HepG2 (cell line): ENCODE data around the gene CMTM2. TPM values are rescaled to one million over a fixed set of nuclear protein-coding genes. Genes with fewer than 3 reads are reported as not detected.

Experiments used
- CBX1 ChIP-seq: IDR thresholded peaks from one replicate; pipeline ENCODE4 v1.6.1; 2016; ENCODE audit warnings: antibody characterized with exemption, low read depth
- CHD4 ChIP-seq: fragments of 200-600 bp; sonication (generic); IDR thresholded peaks from 2 replicates; pipeline ENCODE4 v1.7.0; 2017; ENCODE audit warnings: mild to moderate bottlenecking, low read length, borderline replicate concordance
- ELF1 ChIP-seq: sonication (generic); formaldehyde crosslinking; IDR thresholded peaks from 2 replicates; pipeline ENCODE4 v1.4.0; 2020; ENCODE audit warnings: missing genetic modification reagents
- HDAC1 ChIP-seq: sonication (generic); formaldehyde crosslinking; IDR thresholded peaks from 2 replicates; pipeline ENCODE4 v1.5.1; 2020; ENCODE audit warnings: mild to moderate bottlenecking, missing genetic modification reagents
- NR1H2 ChIP-seq: sonication (generic); formaldehyde crosslinking; IDR thresholded peaks from 2 replicates; pipeline ENCODE4 v1.8.1; 2022; ENCODE audit warnings: low read depth, missing genetic modification reagents, borderline replicate concordance
- SALL1 ChIP-seq: sonication (generic); formaldehyde crosslinking; IDR thresholded peaks from 2 replicates; pipeline ENCODE4 v1.8.0; 2022; ENCODE audit warnings: mild to moderate bottlenecking, missing genetic modification reagents
- ZNF343 ChIP-seq: sonication (generic); formaldehyde crosslinking; IDR thresholded peaks from 2 replicates; pipeline ENCODE4 v1.4.0; 2020; ENCODE audit warnings: mild to moderate bottlenecking, missing genetic modification reagents
- ZNF768 ChIP-seq: sonication (generic); formaldehyde crosslinking; IDR thresholded peaks from 2 replicates; pipeline ENCODE4 v1.4.0; 2020; ENCODE audit warnings: missing genetic modification reagents
- ZSCAN21 ChIP-seq: sonication (generic); formaldehyde crosslinking; IDR thresholded peaks from 2 replicates; pipeline ENCODE4 v1.8.0; 2022; ENCODE audit warnings: mild to moderate bottlenecking, missing genetic modification reagents, moderate library complexity, borderline replicate concordance
- polyA plus RNA-seq, 8 experiments: library from polyadenylated mRNA; depleted of rRNA in 3 of 8; stranded (reverse) in 7 of 8; unstranded in 1 of 8; fragments of >200 nt; fragmentation: Illumina TruSeq in 4 of 8; extraction: Trizol in 4 of 8; gene quantifications; 2 replicates each; pipeline versions ENCODE4 v1.2.1 to v1.2.3, GENCODE V29; 2011 to 2016; ENCODE audit warnings: low read depth in 4 of 8, missing spikeins in 1 of 8, mixed read lengths in 1 of 8; ENCODE audit not compliant: insufficient read depth in 1 of 8
- total RNA-seq, 5 experiments: library from RNA; depleted of rRNA; stranded (reverse); fragments of >200 nt; fragmentation: Illumina TruSeq; extraction: Trizol; gene quantifications; 2 replicates each; pipeline ENCODE4 v1.2.3, GENCODE V29; 2016; ENCODE audit warnings: low read depth in 1 of 5
- TF ChIP-seq, protein P1 (sequence below): sonication (generic); formaldehyde crosslinking; IDR thresholded peaks from 2 replicates; pipeline ENCODE4 v1.4.0; 2020; ENCODE audit warnings: missing genetic modification reagents
- TF ChIP-seq, protein P2 (sequence below): IDR thresholded peaks from 2 replicates; pipeline ENCODE4 v1.4.0; 2020; ENCODE audit warnings: mild to moderate bottlenecking, missing genetic modification reagents

Gene CMTM2
- total and polyA plus RNA-seq, 2 of the 13 experiments (the other 11 are each of a cell fraction or from before 2014, with no cell fraction given): not detected

DNA sequence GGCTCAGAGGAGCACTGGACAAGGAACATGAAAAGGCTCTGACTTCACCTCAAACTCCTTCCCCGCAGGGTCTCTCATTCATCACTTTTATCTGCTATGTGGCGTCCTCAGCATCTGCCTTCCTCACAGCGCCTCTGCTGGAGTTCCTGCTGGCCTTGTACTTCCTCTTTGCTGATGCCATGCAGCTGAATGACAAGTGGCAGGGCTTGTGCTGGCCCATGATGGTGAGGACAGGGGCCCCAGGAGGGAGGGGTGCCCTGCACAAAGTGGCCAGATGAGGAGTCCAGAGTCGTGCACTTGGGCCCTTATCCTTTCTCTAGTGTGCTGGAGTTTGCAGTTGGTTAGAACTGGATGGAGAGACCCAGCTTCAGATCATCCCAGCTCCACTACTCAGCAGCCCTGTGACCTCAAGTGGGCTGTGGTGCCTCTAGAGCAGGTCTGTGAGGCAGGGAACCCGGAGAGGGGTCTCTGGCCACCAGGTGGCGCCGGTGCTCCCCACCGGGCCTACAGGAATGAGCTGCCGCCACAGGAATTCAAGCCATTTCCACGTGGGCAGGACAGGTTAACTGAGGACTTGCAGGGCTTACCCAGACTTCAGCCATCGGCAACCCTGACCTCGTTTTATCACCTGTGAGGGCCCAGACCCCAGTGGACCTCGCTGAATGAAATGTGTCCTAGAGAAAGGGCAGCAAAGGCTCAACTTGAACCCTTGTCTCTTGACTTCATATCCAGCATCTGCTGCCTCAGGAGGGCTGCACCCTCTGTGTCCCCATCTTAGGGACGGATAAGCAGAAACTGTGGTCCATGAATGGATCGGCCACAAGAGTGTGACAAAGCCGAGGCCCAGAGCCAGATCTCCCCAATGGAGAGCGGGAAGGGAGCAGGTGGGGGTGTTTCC is 29.2 kb downstream of the CMTM2 start (continued):
- TF ChIP-seq ZSCAN21 (CRISPR knock-in tag): no peak
- TF ChIP-seq, protein P1, sequence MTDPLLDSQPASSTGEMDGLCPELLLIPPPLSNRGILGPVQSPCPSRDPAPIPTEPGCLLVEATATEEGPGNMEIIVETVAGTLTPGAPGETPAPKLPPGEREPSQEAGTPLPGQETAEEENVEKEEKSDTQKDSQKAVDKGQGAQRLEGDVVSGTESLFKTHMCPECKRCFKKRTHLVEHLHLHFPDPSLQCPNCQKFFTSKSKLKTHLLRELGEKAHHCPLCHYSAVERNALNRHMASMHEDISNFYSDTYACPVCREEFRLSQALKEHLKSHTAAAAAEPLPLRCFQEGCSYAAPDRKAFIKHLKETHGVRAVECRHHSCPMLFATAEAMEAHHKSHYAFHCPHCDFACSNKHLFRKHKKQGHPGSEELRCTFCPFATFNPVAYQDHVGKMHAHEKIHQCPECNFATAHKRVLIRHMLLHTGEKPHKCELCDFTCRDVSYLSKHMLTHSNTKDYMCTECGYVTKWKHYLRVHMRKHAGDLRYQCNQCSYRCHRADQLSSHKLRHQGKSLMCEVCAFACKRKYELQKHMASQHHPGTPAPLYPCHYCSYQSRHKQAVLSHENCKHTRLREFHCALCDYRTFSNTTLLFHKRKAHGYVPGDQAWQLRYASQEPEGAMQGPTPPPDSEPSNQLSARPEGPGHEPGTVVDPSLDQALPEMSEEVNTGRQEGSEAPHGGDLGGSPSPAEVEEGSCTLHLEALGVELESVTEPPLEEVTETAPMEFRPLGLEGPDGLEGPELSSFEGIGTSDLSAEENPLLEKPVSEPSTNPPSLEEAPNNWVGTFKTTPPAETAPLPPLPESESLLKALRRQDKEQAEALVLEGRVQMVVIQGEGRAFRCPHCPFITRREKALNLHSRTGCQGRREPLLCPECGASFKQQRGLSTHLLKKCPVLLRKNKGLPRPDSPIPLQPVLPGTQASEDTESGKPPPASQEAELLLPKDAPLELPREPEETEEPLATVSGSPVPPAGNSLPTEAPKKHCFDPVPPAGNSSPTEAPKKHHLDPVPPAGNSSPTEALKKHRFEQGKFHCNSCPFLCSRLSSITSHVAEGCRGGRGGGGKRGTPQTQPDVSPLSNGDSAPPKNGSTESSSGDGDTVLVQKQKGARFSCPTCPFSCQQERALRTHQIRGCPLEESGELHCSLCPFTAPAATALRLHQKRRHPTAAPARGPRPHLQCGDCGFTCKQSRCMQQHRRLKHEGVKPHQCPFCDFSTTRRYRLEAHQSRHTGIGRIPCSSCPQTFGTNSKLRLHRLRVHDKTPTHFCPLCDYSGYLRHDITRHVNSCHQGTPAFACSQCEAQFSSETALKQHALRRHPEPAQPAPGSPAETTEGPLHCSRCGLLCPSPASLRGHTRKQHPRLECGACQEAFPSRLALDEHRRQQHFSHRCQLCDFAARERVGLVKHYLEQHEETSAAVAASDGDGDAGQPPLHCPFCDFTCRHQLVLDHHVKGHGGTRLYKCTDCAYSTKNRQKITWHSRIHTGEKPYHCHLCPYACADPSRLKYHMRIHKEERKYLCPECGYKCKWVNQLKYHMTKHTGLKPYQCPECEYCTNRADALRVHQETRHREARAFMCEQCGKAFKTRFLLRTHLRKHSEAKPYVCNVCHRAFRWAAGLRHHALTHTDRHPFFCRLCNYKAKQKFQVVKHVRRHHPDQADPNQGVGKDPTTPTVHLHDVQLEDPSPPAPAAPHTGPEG: no peak
- TF ChIP-seq SALL1: peak; percentile 91
- no peak for TF ChIP-seq CHD4
- TF ChIP-seq, protein P2, sequence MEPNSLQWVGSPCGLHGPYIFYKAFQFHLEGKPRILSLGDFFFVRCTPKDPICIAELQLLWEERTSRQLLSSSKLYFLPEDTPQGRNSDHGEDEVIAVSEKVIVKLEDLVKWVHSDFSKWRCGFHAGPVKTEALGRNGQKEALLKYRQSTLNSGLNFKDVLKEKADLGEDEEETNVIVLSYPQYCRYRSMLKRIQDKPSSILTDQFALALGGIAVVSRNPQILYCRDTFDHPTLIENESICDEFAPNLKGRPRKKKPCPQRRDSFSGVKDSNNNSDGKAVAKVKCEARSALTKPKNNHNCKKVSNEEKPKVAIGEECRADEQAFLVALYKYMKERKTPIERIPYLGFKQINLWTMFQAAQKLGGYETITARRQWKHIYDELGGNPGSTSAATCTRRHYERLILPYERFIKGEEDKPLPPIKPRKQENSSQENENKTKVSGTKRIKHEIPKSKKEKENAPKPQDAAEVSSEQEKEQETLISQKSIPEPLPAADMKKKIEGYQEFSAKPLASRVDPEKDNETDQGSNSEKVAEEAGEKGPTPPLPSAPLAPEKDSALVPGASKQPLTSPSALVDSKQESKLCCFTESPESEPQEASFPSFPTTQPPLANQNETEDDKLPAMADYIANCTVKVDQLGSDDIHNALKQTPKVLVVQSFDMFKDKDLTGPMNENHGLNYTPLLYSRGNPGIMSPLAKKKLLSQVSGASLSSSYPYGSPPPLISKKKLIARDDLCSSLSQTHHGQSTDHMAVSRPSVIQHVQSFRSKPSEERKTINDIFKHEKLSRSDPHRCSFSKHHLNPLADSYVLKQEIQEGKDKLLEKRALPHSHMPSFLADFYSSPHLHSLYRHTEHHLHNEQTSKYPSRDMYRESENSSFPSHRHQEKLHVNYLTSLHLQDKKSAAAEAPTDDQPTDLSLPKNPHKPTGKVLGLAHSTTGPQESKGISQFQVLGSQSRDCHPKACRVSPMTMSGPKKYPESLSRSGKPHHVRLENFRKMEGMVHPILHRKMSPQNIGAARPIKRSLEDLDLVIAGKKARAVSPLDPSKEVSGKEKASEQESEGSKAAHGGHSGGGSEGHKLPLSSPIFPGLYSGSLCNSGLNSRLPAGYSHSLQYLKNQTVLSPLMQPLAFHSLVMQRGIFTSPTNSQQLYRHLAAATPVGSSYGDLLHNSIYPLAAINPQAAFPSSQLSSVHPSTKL (CRISPR knock-in tag): peak; percentile 82
- TF ChIP-seq CBX1: no peak
- TF ChIP-seq NR1H2 (CRISPR knock-in tag): 0 out of 2 replicates have a peak, but pooled peaks have one; percentile 80
- 0 out of 2 replicates have a peak, but pooled peaks have one; percentile 87 for TF ChIP-seq ZNF343 (CRISPR knock-in tag)
- peak; percentile 54; the same call in 1 of the 2 replicates for TF ChIP-seq ZNF768 (CRISPR knock-in tag)
- TF ChIP-seq ELF1 (CRISPR knock-in tag): no peak; the same call in 1 of the 2 replicates
- peak; percentile 74; the same call in 1 of the 2 replicates for TF ChIP-seq HDAC1 (CRISPR knock-in tag)
